ENCODE measurements around the gene KCNJ11. TPM values are rescaled to one million over a fixed set of nuclear protein-coding genes. Genes with fewer than 3 reads are reported as not detected.

Gene KCNJ11
- total and polyA plus RNA-seq, 2 donors (not counting 3 experiments of a cell fraction or from before 2014, with no cell fraction given): 0.04 TPM; not detected in 1

- BruUV-seq (replicated peaks): no TSS peak
- no peak for TF ChIP-seq EZH2 (IDR thresholded peaks at IDR 0.05; ENCODE audit: borderline replicate concordance, low read depth, low read length, severe bottlenecking)
- no peak for TF ChIP-seq POLR2A (IDR thresholded peaks at IDR 0.05; ENCODE audit: low read depth, low read length)
- TF ChIP-seq JUN (IDR thresholded peaks at IDR 0.05; ENCODE audit: borderline replicate concordance, insufficient read depth, insufficient read length, low read depth): no peak
- no peak for TF ChIP-seq MAX (IDR thresholded peaks at IDR 0.05; ENCODE audit: insufficient read depth, insufficient read length)
- TF ChIP-seq MYC (IDR thresholded peaks at IDR 0.05; ENCODE audit: low read depth, low read length): no peak
- TF ChIP-seq FOS (IDR thresholded peaks at IDR 0.05; ENCODE audit: borderline replicate concordance, insufficient read depth, low read length): no peak
- TF ChIP-seq POLR2AphosphoS5 (IDR thresholded peaks at IDR 0.05; ENCODE audit: insufficient read depth, low read depth, low read length): no peak
- TF ChIP-seq GATA2 (IDR thresholded peaks at IDR 0.05; ENCODE audit: insufficient read depth, insufficient read length, low read depth, low read length): no peak
- no peak for TF ChIP-seq CTCF (IDR thresholded peaks at IDR 0.05; ENCODE audit: extremely low read depth in 1 of 2, insufficient read depth in 1 of 2, low read depth in 1 of 2, low read length in 2 of 2)
- Histone ChIP-seq H3K4me2 (ENCODE audit: insufficient read depth, low read length) (no peak overlapping the region), H3K36me3 (ENCODE audit: control insufficient read depth in 2 of 2, extremely low read depth in 1 of 2, insufficient read depth in 2 of 2, low read length in 2 of 2) (peaks cover 0 to 2% of the 10 kb centered on the region in 2 experiments), H4K20me1 (replicated peaks; ENCODE audit: control insufficient read depth, extremely low read depth, insufficient read depth, low read length) (no peaks in the 10 kb centered on the region), H3K9me3 (replicated peaks; ENCODE audit: control insufficient read depth, insufficient read depth, low read length) (peaks cover 13% of the 10 kb centered on the region), H3K79me2 (ENCODE audit: control insufficient read depth, insufficient read depth, low read length) (no peaks in the 10 kb centered on the region), H3K9me1 (replicated peaks; ENCODE audit: control insufficient read depth, extremely low read depth, insufficient read depth, low read length) (no peaks in the 10 kb centered on the region), H3K4me1 (ENCODE audit: control insufficient read depth, extremely low read depth, insufficient read depth, low read length) (no peaks in the 10 kb centered on the region), H3K9ac (replicated peaks; ENCODE audit: extremely low read depth, insufficient read depth, low read length) (no peak overlapping the region), H2AFZ (ENCODE audit: low read depth, low read length) (no peak overlapping the region), H3K4me3 (replicated peaks in 1 of 3; ENCODE audit: insufficient read depth in 1 of 3, low read depth in 1 of 3, low read length in 3 of 3) (no peak overlapping the region), H3K27me3 (ENCODE audit: control insufficient read depth in 2 of 2, insufficient read depth in 2 of 2, low read length in 2 of 2) (no peaks in the 10 kb centered on the region), H3K27ac (ENCODE audit: insufficient read depth, low read depth, low read length) (no peak overlapping the region)
- FAIRE-seq (no peak), DNase-seq (ENCODE audit: low read depth, low spot score) (no peak)
- dilution Hi-C loops (cut with MboI; ENCODE audit: extremely low pct_ligation_motif_present, low sequenced_read_pairs): no loop called here
- intact Hi-C loops (cut with micrococcal nuclease): no loop called here
- ChIA-PET POLR2A (no interaction called here), CTCF (no interaction called here)
Observed at GRCh38 chr11:17368551-17368950, 19.9 kb downstream of the KCNJ11 start.

Data from endothelial cell of umbilical vein (primary cell).